NCI-H1436 (cell line): ENCODE measurements around the gene MAGEB4.
"Not testable (repeated sequence)": the region's sequence is repeated elsewhere in the genome, so short reads cannot be mapped to it uniquely, and the experiment has no call there.

ENCODE experiments used
- DNase-seq: peaks from one replicate; lab custom pipeline; 2025; lab: John Stamatoyannopoulos, UW

Gene MAGEB4

GRCh38 chrX:30241724-30242415 lies at the start of gene MAGEB4:
TSS of gene MAGEB4 (plus strand) at chrX:30242000. CDS start at chrX:30242136, 136 bp downstream.
- no peak for DNase-seq

- DNase-seq, result not testable (repeated sequence)
Observed at GRCh38 chrX:30193910-30194309, 47.9 kb upstream of the MAGEB4 start.

- DNase-seq, result no peak
Observed at GRCh38 chrX:30196322-30196721, 45.5 kb upstream of the MAGEB4 start.

- no peak for DNase-seq
Observed at GRCh38 chrX:30212172-30212571, 29.6 kb upstream of the MAGEB4 start.

- DNase-seq, result no peak
Observed at GRCh38 chrX:30215357-30215843, 26.4 kb upstream of the MAGEB4 start, which contains the start of gene MAGEB2. TSS of gene MAGEB2 (plus strand) at chrX:30215563. CDS start at chrX:30218581, 3,018 bp downstream.

GRCh38 chrX:30217465-30217864 lies 24.3 kb upstream of the MAGEB4 start:
- DNase-seq, result no peak

GRCh38 chrX:30219372-30219771 lies 22.4 kb upstream of the MAGEB4 start:
- DNase-seq, result no peak

GRCh38 chrX:30220661-30221060 lies 21.1 kb upstream of the MAGEB4 start:
- DNase-seq, result no peak

GRCh38 chrX:30224536-30224935 lies 17.3 kb upstream of the MAGEB4 start:
- no peak for DNase-seq

- no peak for DNase-seq
Observed at GRCh38 chrX:30228526-30228925, 13.3 kb upstream of the MAGEB4 start.

- no peak for DNase-seq
Observed at GRCh38 chrX:30230395-30230794, 11.4 kb upstream of the MAGEB4 start, which contains the start of gene MAGEB3. TSS of gene MAGEB3 (plus strand) at chrX:30230657. CDS start at chrX:30235925, 5,268 bp downstream.

GRCh38 chrX:30246769-30247489 lies 5.1 kb downstream of the MAGEB4 start, which contains the start of gene MAGEB1:
TSS of gene MAGEB1 (plus strand) at chrX:30247146. CDS start at chrX:30250494, 3,348 bp downstream.
- no peak for DNase-seq

- no peak for DNase-seq
Observed at GRCh38 chrX:30248854-30249253, 7.1 kb downstream of the MAGEB4 start.

- no peak for DNase-seq
Observed at GRCh38 chrX:30253257-30253656, 11.5 kb downstream of the MAGEB4 start.

- DNase-seq, result no peak
Observed at GRCh38 chrX:30259927-30260326, 18.1 kb downstream of the MAGEB4 start.

GRCh38 chrX:30261012-30261411 lies 19.2 kb downstream of the MAGEB4 start:
- no peak for DNase-seq

GRCh38 chrX:30262763-30263162 lies 21.0 kb downstream of the MAGEB4 start:
- no peak for DNase-seq

GRCh38 chrX:30270639-30271038 lies 28.8 kb downstream of the MAGEB4 start:
- no peak for DNase-seq

- no peak for DNase-seq
Observed at GRCh38 chrX:30275498-30275897, 33.7 kb downstream of the MAGEB4 start.

GRCh38 chrX:30278365-30278764 lies 36.6 kb downstream of the MAGEB4 start:
- DNase-seq, result no peak

- DNase-seq, result no peak
Observed at GRCh38 chrX:30280428-30280827, 38.6 kb downstream of the MAGEB4 start.

- no peak for DNase-seq
Observed at GRCh38 chrX:30282527-30282926, 40.7 kb downstream of the MAGEB4 start.
